Measurements from ENCODE around the gene CLIC6.

GRCh38 chr21:34722684-34723300 is 54.0 kb downstream of the CLIC6 start:
- TF ChIP-seq POLR2A (IDR thresholded peaks at IDR 0.05) = no peak
- peak in 2 of 5 experiments; percentile 40 to 41 for TF ChIP-seq CTCF (IDR thresholded peaks at IDR 0.05 in 4 of 5, conservative IDR thresholded peaks at IDR 0.05 in 1 of 5)

All from gastrocnemius medialis (tissue), 4 donors.